Endothelial cell of umbilical vein (primary cell): ENCODE results near the gene ARID1B.

Source experiments
- EZH2 ChIP-seq: IDR thresholded peaks from 2 replicates; pipeline ENCODE4 v1.6.1; 2012; ENCODE audit warnings: borderline replicate concordance, low read depth, mild to moderate bottlenecking, moderate library complexity, low read length, inconsistent platforms; ENCODE audit not compliant: severe bottlenecking
- GATA2 ChIP-seq: IDR thresholded peaks from 2 replicates; pipeline ENCODE4 v1.7.0; 2011; ENCODE audit warnings: low read depth, mild to moderate bottlenecking, moderate library complexity, mixed read lengths, low read length; ENCODE audit not compliant: insufficient read length, insufficient read depth
- MYC ChIP-seq: IDR thresholded peaks from one replicate; pipeline ENCODE4 v1.6.1; 2011; ENCODE audit warnings: mild to moderate bottlenecking, low read depth, low read length
- POLR2A ChIP-seq: IDR thresholded peaks from 2 replicates; pipeline ENCODE4 v1.6.1; 2012; ENCODE audit warnings: low read depth, mild to moderate bottlenecking, control low read depth, low read length
- POLR2AphosphoS5 ChIP-seq: IDR thresholded peaks from 2 replicates; pipeline ENCODE4 v1.6.1; 2012; ENCODE audit warnings: low read depth, mild to moderate bottlenecking, control low read depth, low read length, moderate library complexity; ENCODE audit not compliant: insufficient read depth
- TF ChIP-seq, protein P1 (sequence below), 2 donors: IDR thresholded peaks; 1 replicate in 1 of 2; 2 replicates in 1 of 2; pipeline ENCODE4 v1.5.1; 2011; ENCODE audit warnings: low read length in 2 of 2, mild to moderate bottlenecking in 2 of 2, moderate library complexity in 2 of 2, control low read depth in 1 of 2, inconsistent platforms in 1 of 2, low read depth in 1 of 2; ENCODE audit not compliant: insufficient read depth in 1 of 2; ENCODE audit errors: extremely low read depth in 1 of 2
- TF ChIP-seq, protein P2 (sequence below): IDR thresholded peaks from 2 replicates; pipeline ENCODE4 v1.6.1; 2011; ENCODE audit not compliant: insufficient read depth, insufficient read length

DNA sequence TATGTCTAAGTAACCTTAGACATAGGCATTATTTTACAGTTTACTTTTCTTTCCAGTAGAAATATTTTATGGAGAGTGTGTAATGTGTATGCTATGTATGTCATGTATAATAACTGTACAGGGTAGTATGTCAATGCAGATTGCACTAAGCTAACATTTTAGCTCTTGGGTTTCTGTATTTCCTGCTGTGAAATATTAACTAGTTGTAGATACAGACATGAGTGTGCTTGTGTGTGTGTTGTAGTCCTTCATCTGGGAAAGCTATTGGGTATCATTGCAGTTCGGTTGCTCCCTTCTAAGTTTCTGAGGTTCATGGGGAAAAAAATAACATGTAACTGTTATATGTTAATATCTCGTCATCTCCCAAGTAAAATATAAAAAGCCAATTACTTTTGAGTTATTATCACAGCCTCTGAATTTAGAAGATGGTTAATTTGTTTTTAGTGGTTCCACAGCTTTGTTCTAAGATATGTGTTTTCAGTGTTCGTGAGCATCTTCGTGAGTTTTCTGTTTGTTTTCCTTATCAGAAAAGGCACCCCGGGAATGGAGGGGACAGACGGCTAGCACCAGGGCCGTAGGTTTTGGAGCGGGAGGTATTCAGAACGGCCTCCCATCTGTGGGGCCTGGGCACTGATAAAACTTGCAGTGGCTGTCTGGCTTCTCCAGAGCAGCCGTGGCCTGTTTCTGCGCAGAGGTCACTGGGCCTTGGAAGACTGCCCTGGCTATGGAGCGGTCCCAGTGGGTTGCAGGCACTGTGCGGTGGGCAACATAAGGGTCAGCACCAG lies 215.0 kb downstream of the ARID1B start:
- TF ChIP-seq, protein P1, sequence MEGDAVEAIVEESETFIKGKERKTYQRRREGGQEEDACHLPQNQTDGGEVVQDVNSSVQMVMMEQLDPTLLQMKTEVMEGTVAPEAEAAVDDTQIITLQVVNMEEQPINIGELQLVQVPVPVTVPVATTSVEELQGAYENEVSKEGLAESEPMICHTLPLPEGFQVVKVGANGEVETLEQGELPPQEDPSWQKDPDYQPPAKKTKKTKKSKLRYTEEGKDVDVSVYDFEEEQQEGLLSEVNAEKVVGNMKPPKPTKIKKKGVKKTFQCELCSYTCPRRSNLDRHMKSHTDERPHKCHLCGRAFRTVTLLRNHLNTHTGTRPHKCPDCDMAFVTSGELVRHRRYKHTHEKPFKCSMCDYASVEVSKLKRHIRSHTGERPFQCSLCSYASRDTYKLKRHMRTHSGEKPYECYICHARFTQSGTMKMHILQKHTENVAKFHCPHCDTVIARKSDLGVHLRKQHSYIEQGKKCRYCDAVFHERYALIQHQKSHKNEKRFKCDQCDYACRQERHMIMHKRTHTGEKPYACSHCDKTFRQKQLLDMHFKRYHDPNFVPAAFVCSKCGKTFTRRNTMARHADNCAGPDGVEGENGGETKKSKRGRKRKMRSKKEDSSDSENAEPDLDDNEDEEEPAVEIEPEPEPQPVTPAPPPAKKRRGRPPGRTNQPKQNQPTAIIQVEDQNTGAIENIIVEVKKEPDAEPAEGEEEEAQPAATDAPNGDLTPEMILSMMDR (IDR thresholded peaks at IDR 0.05; ENCODE audit: extremely low read depth in 1 of 2, insufficient read depth in 1 of 2, low read depth in 1 of 2, low read length in 2 of 2): no peak
- TF ChIP-seq POLR2A: no peak
- no peak for TF ChIP-seq GATA2
- TF ChIP-seq EZH2: no peak
- TF ChIP-seq MYC: no peak
- TF ChIP-seq POLR2AphosphoS5: no peak
- TF ChIP-seq, protein P2, sequence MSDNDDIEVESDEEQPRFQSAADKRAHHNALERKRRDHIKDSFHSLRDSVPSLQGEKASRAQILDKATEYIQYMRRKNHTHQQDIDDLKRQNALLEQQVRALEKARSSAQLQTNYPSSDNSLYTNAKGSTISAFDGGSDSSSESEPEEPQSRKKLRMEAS: no peak
